IMR-90 (cell line): ENCODE data around the gene CDK6. TPM values are rescaled to one million over a fixed set of nuclear protein-coding genes. Genes with fewer than 3 reads are reported as not detected.

Experiments
- ATAC-seq: fragments of 200-7000 bp; cut with Tn5 transposase; 2 replicates; pipeline ENCODE4 v1.9.1; 2020; ENCODE audit warnings: low read depth, mild to moderate bottlenecking, moderate library complexity
- BruUV-seq: library from RNA; stranded (reverse); fragments of 400-500 nt; replicated peaks from 2 replicates; lab custom pipeline; 2021; lab: Mats Ljungman, UMichigan
- CTCF ChIA-PET: fragments of 300-600 bp; formaldehyde crosslinking; extraction: SDS; loops from one replicate; lab custom pipeline; 2021; ENCODE audit warnings: antibody characterized with exemption; lab: Yijun Ruan, JAX
- POLR2A ChIA-PET: fragments of 300-600 bp; sonication (Branson Sonifier 250); formaldehyde crosslinking; loops from one replicate; lab custom pipeline; 2022; ENCODE audit warnings: antibody characterized with exemption; ENCODE audit not compliant: unreplicated experiment; lab: Charles Lee
- DNase-seq: peaks from one replicate; pipeline ENCODE4 v3.0.0; 2013
- H2AFZ ChIP-seq: replicated peaks from 2 replicates; pipeline ENCODE3; 2013; ENCODE audit warnings: low read length, mild to moderate bottlenecking; ENCODE audit not compliant: poor library complexity
- H2AK5ac ChIP-seq: 2 replicates; pipeline ENCODE4 v1.6.1; 2013; ENCODE audit warnings: low read depth, low read length, inconsistent platforms
- H2AK9ac ChIP-seq: replicated peaks from 2 replicates; pipeline ENCODE3; 2013; ENCODE audit warnings: mild to moderate bottlenecking, low read depth, low read length, moderate library complexity; ENCODE audit not compliant: poor library complexity
- H2BK120ac ChIP-seq: 2 replicates; pipeline ENCODE4 v1.6.1; 2013; ENCODE audit warnings: low read depth, low read length, inconsistent platforms
- H2BK15ac ChIP-seq: 3 replicates; pipeline ENCODE4 v1.6.1; 2013; ENCODE audit warnings: low read depth, low read length, inconsistent platforms
- H2BK20ac ChIP-seq: 2 replicates; pipeline ENCODE4 v1.6.1; 2013; ENCODE audit warnings: low read depth, mild to moderate bottlenecking, inconsistent platforms, low read length, moderate library complexity
- H2BK5ac ChIP-seq: 2 replicates; pipeline ENCODE4 v1.6.1; 2013; ENCODE audit warnings: mild to moderate bottlenecking, low read depth, low read length, inconsistent platforms; ENCODE audit not compliant: poor library complexity, severe bottlenecking
- H3K14ac ChIP-seq: replicated peaks from 2 replicates; pipeline ENCODE4 v1.6.1; 2013; ENCODE audit warnings: low read depth, low read length, inconsistent platforms
- H3K18ac ChIP-seq: 2 replicates; pipeline ENCODE4 v1.6.1; 2013; ENCODE audit warnings: low read depth, low read length, control low read depth
- H3K23ac ChIP-seq: 2 replicates; pipeline ENCODE4 v1.6.1; 2013; ENCODE audit warnings: low read depth, low read length, inconsistent platforms
- H3K27ac ChIP-seq: 2 replicates; pipeline ENCODE4 v1.5.1; 2013; ENCODE audit warnings: mild to moderate bottlenecking, control low read depth, low read length; ENCODE audit not compliant: insufficient read depth
- H3K27me3 ChIP-seq: 2 replicates; pipeline ENCODE4 v1.6.1; 2013; ENCODE audit warnings: low read length; ENCODE audit not compliant: control insufficient read depth, insufficient read depth
- H3K36me3 ChIP-seq: 2 replicates; pipeline ENCODE4 v1.6.1; 2013; ENCODE audit warnings: low read length, mixed read lengths; ENCODE audit not compliant: control insufficient read depth, insufficient read depth
- H3K4ac ChIP-seq: 2 replicates; pipeline ENCODE4 v1.6.1; 2013; ENCODE audit warnings: low read depth, low read length, inconsistent platforms
- H3K4me1 ChIP-seq: 2 replicates; pipeline ENCODE4 v1.6.1; 2013; ENCODE audit warnings: low read length, mixed read lengths; ENCODE audit not compliant: control insufficient read depth, insufficient read depth
- H3K4me2 ChIP-seq: 2 replicates; pipeline ENCODE4 v1.6.1; 2013; ENCODE audit warnings: low read depth, mild to moderate bottlenecking, control low read depth, low read length, moderate library complexity
- H3K4me3 ChIP-seq: 2 replicates; pipeline ENCODE4 v1.5.1; 2013; ENCODE audit warnings: low read depth, mild to moderate bottlenecking, control low read depth, low read length, moderate library complexity; ENCODE audit not compliant: insufficient read depth
- H3K56ac ChIP-seq: 2 replicates; pipeline ENCODE4 v1.6.1; 2013; ENCODE audit warnings: low read length, inconsistent platforms; ENCODE audit not compliant: insufficient read depth; ENCODE audit errors: extremely low read depth
- H3K79me1 ChIP-seq, 2 experiments: 2 replicates each; pipeline ENCODE4 v1.6.1; 2013; ENCODE audit warnings: low read length in 2 of 2, inconsistent platforms in 1 of 2, low read depth in 1 of 2
- H3K9ac ChIP-seq: 2 replicates; pipeline ENCODE4 v1.6.1; 2013; ENCODE audit warnings: low read depth, low read length, control low read depth
- H3K9me1 ChIP-seq: 2 replicates; pipeline ENCODE4 v1.6.1; 2013; ENCODE audit warnings: low read length, inconsistent platforms; ENCODE audit not compliant: insufficient read depth
- H3K9me3 ChIP-seq: 2 replicates; pipeline ENCODE4 v1.6.1; 2013; ENCODE audit warnings: low read length; ENCODE audit not compliant: control insufficient read depth, insufficient read depth
- H4K20me1 ChIP-seq: 2 replicates; pipeline ENCODE4 v1.6.1; 2013; ENCODE audit warnings: low read length, inconsistent platforms; ENCODE audit not compliant: insufficient read depth
- H4K5ac ChIP-seq: 2 replicates; pipeline ENCODE4 v1.6.1; 2013; ENCODE audit warnings: mild to moderate bottlenecking, low read depth, low read length, control low read depth
- H4K8ac ChIP-seq, 2 experiments: 2 replicates each; pipeline ENCODE4 v1.6.1; 2013; ENCODE audit warnings: low read depth in 2 of 2, low read length in 2 of 2, control low read depth in 1 of 2, inconsistent platforms in 1 of 2
- H4K91ac ChIP-seq: 2 replicates; pipeline ENCODE4 v1.6.1; 2013; ENCODE audit warnings: low read depth, low read length, inconsistent platforms; ENCODE audit not compliant: insufficient read depth
- CEBPB ChIP-seq: IDR thresholded peaks from 2 replicates; pipeline ENCODE4 v1.6.1; 2012; ENCODE audit warnings: low read depth, low read length, improper control_type of control experiment
- FOS ChIP-seq: fragments of 150-350 bp; IDR thresholded peaks from 2 replicates; pipeline ENCODE4 v1.6.1; 2016; ENCODE audit warnings: low read depth, low read length
- MAZ ChIP-seq: IDR thresholded peaks from 2 replicates; pipeline ENCODE4 v1.6.1; 2012; ENCODE audit warnings: low read depth, mild to moderate bottlenecking, low read length, improper control_type of control experiment, moderate library complexity, borderline replicate concordance
- RAD21 ChIP-seq: IDR thresholded peaks from 2 replicates; pipeline ENCODE4 v1.6.1; 2012; ENCODE audit warnings: low read length, improper control_type of control experiment
- SMC3 ChIP-seq: fragments of 150-350 bp; IDR thresholded peaks from 2 replicates; pipeline ENCODE4 v1.6.1; 2016; ENCODE audit warnings: low read depth, mild to moderate bottlenecking, antibody characterized with exemption, low read length, moderate library complexity
- USF2 ChIP-seq: fragments of 150-350 bp; IDR thresholded peaks from 2 replicates; pipeline ENCODE4 v1.6.1; 2017; ENCODE audit warnings: mild to moderate bottlenecking, antibody characterized with exemption, low read length, low read depth
- WGBS, 2 experiments: methylation state at CpG; one replicate each; pipeline versions ENCODE4 v1.1.5 to v1.1.7; 2013; ENCODE audit warnings: missing lambda C conversion rate in 2 of 2; ENCODE audit not compliant: insufficient read length in 1 of 2; ENCODE audit errors: extremely low coverage in 2 of 2; 5-methylcytosine and 5-hydroxymethylcytosine counted together
- dilution Hi-C: fragments of 300-500 bp; cut with HindIII; formaldehyde crosslinking; loops from one replicate; pipeline ENCODE4 v1.14.3; 2018; ENCODE audit warnings: low sequenced_read_pairs; ENCODE audit not compliant: unreplicated experiment
- in situ Hi-C: fragments of 300-500 bp; cut with MboI; formaldehyde crosslinking; loops from 3 replicates; pipeline ENCODE4 v1.14.3; 2019; ENCODE audit warnings: low sequenced_read_pairs, inconsistent platforms, mixed read lengths
- intact Hi-C: fragments of 100-400 bp; cut with micrococcal nuclease; formaldehyde crosslinking; loops from 2 replicates; pipeline ENCODE4 v1.10.0; 2022
- polyA plus RNA-seq, 3 experiments: library from polyadenylated mRNA; depleted of rRNA; stranded (reverse); fragments of >200 nt; gene quantifications; 2 replicates each; pipeline ENCODE4 v1.2.3, GENCODE V29; 2012; ENCODE audit warnings: low replicate concordance in 1 of 3
- total RNA-seq: library from RNA; depleted of rRNA; stranded (reverse); fragments of >200 nt; gene quantifications from 2 replicates; pipeline ENCODE4 v1.2.3, GENCODE V29; 2012
- TF ChIP-seq, protein P1 (sequence below): conservative IDR thresholded peaks from 2 replicates; pipeline ENCODE4 v1.5.1; 2012; ENCODE audit warnings: mild to moderate bottlenecking, low read depth, low read length, improper control_type of control experiment

Gene CDK6
- total and polyA plus RNA-seq, 2 of the 4 experiments (the other 2 are of a cell fraction): 21.5 to 195 TPM

DNA sequence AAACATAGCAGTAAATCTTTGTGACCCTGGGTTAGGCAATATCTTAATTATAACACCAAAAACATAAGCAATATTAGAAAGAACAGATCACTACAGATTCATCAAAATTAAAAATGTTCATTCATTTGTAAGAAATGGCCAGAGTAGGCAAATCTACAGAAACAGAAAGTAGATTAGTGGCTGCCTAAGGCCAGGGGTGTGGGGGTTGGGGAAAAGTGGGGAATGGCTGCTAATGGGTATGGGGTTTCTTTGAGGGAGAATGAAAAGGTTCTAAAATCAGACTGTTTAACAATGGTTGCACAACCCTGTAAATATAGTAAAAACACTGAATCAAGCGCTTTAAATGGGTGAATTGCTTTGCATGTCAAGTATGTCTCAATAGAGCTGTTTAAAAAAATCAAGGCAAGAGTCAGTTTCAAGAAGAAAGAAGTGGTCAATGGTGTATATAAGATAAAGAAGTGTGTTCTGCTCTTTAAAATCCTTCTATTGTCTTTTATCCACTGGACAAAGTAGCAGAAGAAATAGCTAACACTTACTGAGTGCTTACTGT lies 42.6 kb downstream of the CDK6 start:
- DNase-seq: peak; percentile 38
- Histone ChIP-seq H2BK5ac (peak overlapping the region; percentile 31), H2AFZ (no peak overlapping the region)

More for the DNA sequence above, 42.6 kb downstream of the CDK6 start:
- BruUV-seq: no TSS peak
- Histone ChIP-seq H4K20me1 (peaks cover 64% of the 10 kb centered on the region), H3K4me3 (no peak overlapping the region), H3K36me3 (peaks cover 3% of the 10 kb centered on the region), H2BK120ac (no peak overlapping the region), H2AK5ac (no peak overlapping the region), H3K56ac (no peak overlapping the region), H3K4me2 (no peak overlapping the region), H3K9ac (no peak overlapping the region), H4K91ac (no peak overlapping the region), H3K9me1 (peaks cover 18% of the 10 kb centered on the region), H3K9me3 (peaks cover 2% of the 10 kb centered on the region), H4K8ac (no peak overlapping the region), H3K23ac (no peak overlapping the region), H2BK20ac (no peak overlapping the region), H3K27me3 (no peaks in the 10 kb centered on the region), H3K79me1 (peaks cover 14 to 62% of the 10 kb centered on the region in 2 experiments; a peak in 3 of 4 replicates), H2BK15ac (no peak overlapping the region), H2AK9ac (no peak overlapping the region), H3K4ac (no peak overlapping the region), H3K27ac (no peak overlapping the region), H3K4me1 (peaks cover 28% of the 10 kb centered on the region), H3K14ac (no peak overlapping the region), H4K5ac (no peak overlapping the region), H3K18ac (no peak overlapping the region)
- in situ Hi-C loops: no loop called here
- peak; percentile 62 for TF ChIP-seq CEBPB
- no peak for TF ChIP-seq FOS
- TF ChIP-seq USF2: no peak
- no peak for TF ChIP-seq SMC3
- TF ChIP-seq, protein P1, sequence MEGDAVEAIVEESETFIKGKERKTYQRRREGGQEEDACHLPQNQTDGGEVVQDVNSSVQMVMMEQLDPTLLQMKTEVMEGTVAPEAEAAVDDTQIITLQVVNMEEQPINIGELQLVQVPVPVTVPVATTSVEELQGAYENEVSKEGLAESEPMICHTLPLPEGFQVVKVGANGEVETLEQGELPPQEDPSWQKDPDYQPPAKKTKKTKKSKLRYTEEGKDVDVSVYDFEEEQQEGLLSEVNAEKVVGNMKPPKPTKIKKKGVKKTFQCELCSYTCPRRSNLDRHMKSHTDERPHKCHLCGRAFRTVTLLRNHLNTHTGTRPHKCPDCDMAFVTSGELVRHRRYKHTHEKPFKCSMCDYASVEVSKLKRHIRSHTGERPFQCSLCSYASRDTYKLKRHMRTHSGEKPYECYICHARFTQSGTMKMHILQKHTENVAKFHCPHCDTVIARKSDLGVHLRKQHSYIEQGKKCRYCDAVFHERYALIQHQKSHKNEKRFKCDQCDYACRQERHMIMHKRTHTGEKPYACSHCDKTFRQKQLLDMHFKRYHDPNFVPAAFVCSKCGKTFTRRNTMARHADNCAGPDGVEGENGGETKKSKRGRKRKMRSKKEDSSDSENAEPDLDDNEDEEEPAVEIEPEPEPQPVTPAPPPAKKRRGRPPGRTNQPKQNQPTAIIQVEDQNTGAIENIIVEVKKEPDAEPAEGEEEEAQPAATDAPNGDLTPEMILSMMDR: no peak
- TF ChIP-seq RAD21: no peak
- TF ChIP-seq MAZ: no peak
- intact Hi-C loops: no loop called here
- WGBS, 2 experiments: no CpG with 5 or more reads among the region's 1 CpG
- dilution Hi-C loops: no loop called here
- ChIA-PET POLR2A (no interaction called here), CTCF (interaction anchor here (1.6 kb wide), 1 partner anchor 11 kb away, joined by 3 read pairs; no protein-coding TSS in a partner anchor)
- ATAC-seq: no peak
